Activated T-cell treated with anti-CD3 and anti-CD28 coated beads, Interleukin-2, amount 50 U/mL, for 4 hours (primary cell): ENCODE results near the gene TPM1. TPM values are rescaled to one million over a fixed set of nuclear protein-coding genes. Genes with fewer than 3 reads are reported as not detected.

ENCODE experiments used
- ATAC-seq, 2 donors: fragments of 200-7000 bp; cut with Tn5 transposase; one replicate each; pipeline ENCODE4 v1.10.0; 2021
- DNase-seq: peaks from one replicate; pipeline ENCODE4 v3.0.0-alpha.2; 2020
- H3K27me3 Mint-ChIP-seq: one replicate; pipeline ENCODE4 v1.8.0; 2021; ENCODE audit warnings: low read depth, mixed read lengths
- H3K36me3 Mint-ChIP-seq: one replicate; pipeline ENCODE4 v1.8.0; 2022; ENCODE audit warnings: mixed read lengths; ENCODE audit not compliant: insufficient read depth
- H3K4me1 Mint-ChIP-seq: one replicate; pipeline ENCODE4 v1.8.0; 2021; ENCODE audit warnings: low read depth, mixed read lengths
- H3K4me3 Mint-ChIP-seq: one replicate; pipeline ENCODE4 v1.8.0; 2021; ENCODE audit warnings: mild to moderate bottlenecking, moderate library complexity, mixed read lengths
- H3K9me3 Mint-ChIP-seq: one replicate; pipeline ENCODE4 v1.8.0; 2021; ENCODE audit warnings: mixed read lengths
- total RNA-seq, 3 donors: library from RNA; stranded (reverse); gene quantifications; one replicate each; pipeline ENCODE4 v1.2.1, GENCODE V29; 2021

The TPM1 gene
- total RNA-seq, 3 donors from 2014 or later = 9.5 to 11.4 (median 9.5) TPM

DNA sequence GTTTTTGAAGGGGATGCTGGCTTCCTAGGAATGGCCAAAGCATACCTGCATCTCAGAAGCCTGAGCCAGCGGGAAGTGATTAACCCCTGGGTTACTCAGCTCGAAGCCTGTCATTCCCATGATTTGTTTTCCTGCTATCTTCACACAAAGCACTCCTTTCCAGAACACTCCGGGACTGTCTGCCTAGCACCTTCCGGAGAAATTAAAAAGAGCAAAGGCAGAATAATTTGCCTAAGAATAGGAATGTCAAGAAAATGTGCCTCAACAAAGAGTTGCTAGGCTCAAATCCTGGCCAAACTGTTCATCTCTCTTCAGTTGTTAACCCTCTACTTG lies 34.1 kb downstream of the TPM1 start:
- H3K9me3 Mint-ChIP-seq = no peaks in the 10 kb centered on the region
- H3K4me3 Mint-ChIP-seq = no peak overlapping the region
- H3K36me3 Mint-ChIP-seq = no peaks in the 10 kb centered on the region
- no peak for DNase-seq
- H3K4me1 Mint-ChIP-seq = peaks cover 2% of the 10 kb centered on the region
- no peak for ATAC-seq
- H3K27me3 Mint-ChIP-seq = peaks cover 11% of the 10 kb centered on the region

DNA sequence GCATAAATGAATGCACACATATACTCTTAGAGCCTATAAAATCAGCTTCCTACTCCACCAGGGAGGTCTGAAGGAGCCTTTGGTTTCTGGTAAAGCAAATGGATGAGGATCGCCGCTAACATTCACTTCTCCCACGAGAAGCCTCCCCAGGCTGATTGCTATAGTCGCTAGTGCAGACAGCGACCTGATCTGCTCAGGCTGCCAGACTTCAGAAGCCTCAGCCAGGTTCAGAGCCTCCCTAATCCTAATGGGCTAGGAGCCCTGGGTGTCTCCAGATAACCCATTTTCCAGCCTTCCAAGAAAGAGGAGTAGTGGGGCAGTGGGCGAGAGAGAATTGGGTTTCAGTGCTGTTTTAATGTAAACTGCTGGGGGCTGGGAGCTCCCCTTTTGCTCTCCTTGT lies 35.4 kb downstream of the TPM1 start:
- DNase-seq (no peak), ATAC-seq (no peak)
- Mint-ChIP-seq H3K4me1 (peaks cover 2% of the 10 kb centered on the region), H3K36me3 (no peaks in the 10 kb centered on the region), H3K4me3 (no peak overlapping the region), H3K27me3 (peaks cover 12% of the 10 kb centered on the region), H3K9me3 (no peaks in the 10 kb centered on the region)

DNA sequence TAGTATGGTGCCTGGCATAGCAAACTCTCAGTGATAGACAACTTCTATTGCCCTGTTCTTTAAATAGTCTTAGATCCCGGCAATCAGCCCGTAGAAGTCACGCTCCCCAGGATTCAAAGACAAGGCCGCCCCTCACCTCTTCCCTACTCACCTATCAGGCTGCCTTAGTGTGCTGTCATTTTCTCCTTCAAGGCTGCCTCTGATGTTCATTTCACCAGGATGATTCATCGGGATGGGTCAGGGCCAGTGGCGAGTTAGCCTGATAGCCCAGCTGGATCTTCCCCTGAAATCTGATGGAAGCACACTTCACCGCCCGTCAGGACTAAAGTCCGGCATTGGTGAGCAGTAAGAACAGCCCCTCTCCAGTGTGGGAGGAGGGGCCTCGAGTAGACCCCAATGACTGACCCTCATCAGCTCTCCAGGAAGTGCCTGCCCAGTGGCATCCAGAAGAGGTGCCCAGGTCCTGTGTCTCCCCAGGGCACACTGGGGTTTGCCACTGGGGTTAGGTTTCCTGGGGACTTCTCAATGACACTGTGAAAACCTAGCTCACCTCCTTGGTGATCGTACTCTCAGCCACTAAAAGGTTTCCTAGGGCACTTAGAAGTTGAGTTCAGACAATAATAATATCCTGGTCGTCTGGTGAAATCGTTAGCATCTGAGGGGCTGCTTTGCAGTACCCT lies 37.5 kb downstream of the TPM1 start:
- H3K4me1 Mint-ChIP-seq = peaks cover 2% of the 10 kb centered on the region
- H3K9me3 Mint-ChIP-seq = no peaks in the 10 kb centered on the region
- DNase-seq (no peak), ATAC-seq (no peak)
- no peaks in the 10 kb centered on the region for H3K36me3 Mint-ChIP-seq
- peaks cover 12% of the 10 kb centered on the region for H3K27me3 Mint-ChIP-seq
- no peak overlapping the region for H3K4me3 Mint-ChIP-seq

DNA sequence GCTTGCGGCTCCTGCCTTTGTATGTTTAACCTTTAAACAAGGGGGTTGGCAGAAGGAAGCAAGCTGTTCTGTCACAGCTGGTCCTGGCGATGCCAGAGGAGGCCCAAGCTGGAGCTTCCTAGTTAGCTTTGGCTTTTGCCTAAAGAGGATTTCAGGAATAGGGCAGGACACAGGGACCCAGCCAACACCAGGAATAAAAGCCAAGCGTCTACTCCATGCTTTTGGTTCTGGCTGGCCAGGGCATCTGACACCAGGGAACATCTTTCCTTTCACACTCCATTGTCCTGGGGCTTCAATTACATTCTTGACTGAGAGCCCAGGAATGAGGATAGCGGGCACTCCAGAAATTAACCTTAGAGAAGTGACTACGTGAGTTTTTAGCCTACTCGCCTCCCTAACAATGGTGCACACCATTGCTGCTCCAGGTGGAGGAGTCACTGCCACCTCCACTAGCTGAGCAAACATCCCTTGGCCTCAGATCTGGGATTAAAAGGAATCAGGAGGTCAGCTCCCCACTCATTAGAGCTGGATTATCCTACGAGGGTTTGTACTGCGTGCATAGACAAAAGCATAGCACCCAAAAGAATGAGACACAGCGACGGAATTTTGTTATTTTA lies 38.2 kb downstream of the TPM1 start:
- H3K4me1 Mint-ChIP-seq = no peaks in the 10 kb centered on the region
- ATAC-seq = no peak
- no peaks in the 10 kb centered on the region for H3K36me3 Mint-ChIP-seq
- no peak for DNase-seq
- no peaks in the 10 kb centered on the region for H3K9me3 Mint-ChIP-seq
- H3K4me3 Mint-ChIP-seq = no peak overlapping the region
- H3K27me3 Mint-ChIP-seq = peaks cover 12% of the 10 kb centered on the region

DNA sequence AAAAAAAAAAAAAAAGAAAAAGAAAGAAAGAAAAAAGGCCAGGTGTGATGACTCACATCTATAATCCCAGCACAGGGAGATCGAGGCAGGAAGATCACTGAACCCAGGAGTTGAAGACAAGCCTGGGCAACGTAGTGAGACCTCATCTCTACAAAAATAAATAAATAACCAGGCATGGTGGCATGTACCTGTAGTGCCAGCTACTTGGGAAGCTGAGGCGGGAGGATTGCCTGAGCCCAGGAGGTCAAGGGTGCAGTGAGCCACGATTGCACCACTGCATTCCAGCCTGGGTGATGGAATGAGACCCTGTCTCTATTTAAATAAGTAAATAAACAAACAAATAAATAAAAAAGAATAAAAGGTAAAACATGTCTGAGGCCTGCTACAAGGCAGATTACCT lies 39.8 kb downstream of the TPM1 start:
- Mint-ChIP-seq H3K4me1 (no peaks in the 10 kb centered on the region), H3K4me3 (no peak overlapping the region), H3K9me3 (no peaks in the 10 kb centered on the region), H3K27me3 (peaks cover 12% of the 10 kb centered on the region), H3K36me3 (no peaks in the 10 kb centered on the region)
- no peak for DNase-seq
- no peak for ATAC-seq

DNA sequence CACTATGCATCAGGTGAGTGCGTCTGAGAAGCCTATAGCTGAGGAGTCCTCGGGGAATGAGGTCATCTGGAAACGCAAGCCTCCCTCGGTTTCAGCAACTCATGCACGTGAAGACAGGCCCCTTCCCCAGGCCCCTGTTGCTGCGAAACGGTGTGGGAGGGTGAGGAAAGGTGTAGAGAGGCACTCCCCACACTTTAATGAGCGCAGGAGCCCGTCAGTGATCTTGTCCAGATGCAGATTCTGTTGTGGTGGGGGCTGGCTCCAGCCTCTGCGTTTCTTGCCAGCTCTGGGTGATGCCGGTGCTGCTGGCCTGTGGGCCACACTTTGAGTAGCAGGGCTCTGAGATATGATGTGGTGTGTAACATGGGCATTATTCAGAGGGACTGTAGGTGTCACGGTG lies 40.5 kb downstream of the TPM1 start:
- H3K27me3 Mint-ChIP-seq = peaks cover 9% of the 10 kb centered on the region
- H3K36me3 Mint-ChIP-seq = no peaks in the 10 kb centered on the region
- no peaks in the 10 kb centered on the region for H3K4me1 Mint-ChIP-seq

DNA sequence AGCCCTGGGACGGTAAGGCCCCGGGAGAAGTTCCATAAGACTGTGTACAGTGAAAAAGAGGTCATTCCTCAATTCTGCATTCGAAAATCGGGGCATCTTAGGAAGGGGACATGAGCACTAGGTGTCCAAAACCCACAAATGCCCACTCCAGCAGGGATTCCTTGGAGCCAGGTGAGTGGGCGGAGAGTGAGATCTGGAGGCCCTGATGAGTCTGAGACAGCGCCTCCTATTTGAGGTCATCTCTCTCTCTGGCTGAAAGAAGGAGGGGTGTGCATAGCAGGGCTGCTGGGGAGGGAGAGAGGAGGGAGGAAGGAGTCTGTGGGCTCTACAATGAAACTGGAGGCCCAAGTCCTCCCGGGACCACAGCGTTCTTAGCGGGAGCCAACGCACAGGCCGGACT lies 41.0 kb downstream of the TPM1 start:
- Mint-ChIP-seq H3K36me3 (no peaks in the 10 kb centered on the region), H3K27me3 (peaks cover 9% of the 10 kb centered on the region), H3K4me1 (no peaks in the 10 kb centered on the region), H3K9me3 (no peaks in the 10 kb centered on the region), H3K4me3 (no peak overlapping the region)
- ATAC-seq (no peak), DNase-seq (no peak)

More for the DNA sequence above, 40.5 kb downstream of the TPM1 start:
- no peak for DNase-seq
- ATAC-seq = no peak
- no peaks in the 10 kb centered on the region for H3K9me3 Mint-ChIP-seq
- no peak overlapping the region for H3K4me3 Mint-ChIP-seq

DNA sequence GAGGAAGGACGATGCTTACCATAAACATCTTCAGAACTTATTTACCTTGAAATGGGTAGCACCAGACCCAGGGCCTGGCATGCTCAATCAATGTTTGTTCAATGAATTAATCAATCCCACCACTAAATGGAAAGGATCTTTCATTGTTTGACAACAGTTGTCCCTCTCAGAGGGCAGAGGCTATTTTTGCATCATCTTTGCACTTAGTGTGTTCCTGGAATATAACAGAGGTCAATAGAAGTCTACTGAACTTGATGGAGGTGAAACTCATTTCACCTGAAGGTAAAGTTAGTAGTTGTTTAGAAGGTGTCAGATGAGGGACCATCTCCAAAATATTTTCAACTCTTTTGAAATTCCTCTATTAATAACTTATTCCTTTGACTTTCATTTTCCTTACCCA lies 42.3 kb downstream of the TPM1 start:
- H3K27me3 Mint-ChIP-seq = peaks cover 9% of the 10 kb centered on the region
- DNase-seq (no peak), ATAC-seq (no peak)
- no peak overlapping the region for H3K4me3 Mint-ChIP-seq
- H3K9me3 Mint-ChIP-seq = no peaks in the 10 kb centered on the region
- H3K4me1 Mint-ChIP-seq = no peaks in the 10 kb centered on the region
- H3K36me3 Mint-ChIP-seq = no peaks in the 10 kb centered on the region

DNA sequence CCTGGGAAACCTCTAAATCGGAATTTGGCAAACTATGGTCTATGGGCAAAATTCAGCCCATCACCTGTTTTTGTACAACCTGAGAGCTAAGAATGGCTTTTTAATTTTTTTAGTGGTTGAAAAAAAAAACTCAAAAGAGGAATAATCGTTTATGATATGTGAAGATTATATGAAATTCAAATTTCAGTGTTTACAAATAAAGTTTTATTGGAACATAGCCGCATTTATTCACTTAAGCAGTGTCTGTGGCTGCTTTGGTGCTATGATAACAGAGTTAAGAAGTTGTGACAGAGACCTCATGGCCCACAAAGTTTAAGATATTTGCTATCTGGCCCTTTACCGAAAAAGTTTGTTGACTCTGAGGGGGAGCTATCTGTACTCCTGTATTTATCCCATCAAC lies 42.7 kb downstream of the TPM1 start:
- Mint-ChIP-seq H3K4me1 (no peaks in the 10 kb centered on the region), H3K4me3 (no peak overlapping the region), H3K9me3 (no peaks in the 10 kb centered on the region), H3K36me3 (no peaks in the 10 kb centered on the region), H3K27me3 (peaks cover 9% of the 10 kb centered on the region)
- no peak for DNase-seq
- ATAC-seq = no peak

DNA sequence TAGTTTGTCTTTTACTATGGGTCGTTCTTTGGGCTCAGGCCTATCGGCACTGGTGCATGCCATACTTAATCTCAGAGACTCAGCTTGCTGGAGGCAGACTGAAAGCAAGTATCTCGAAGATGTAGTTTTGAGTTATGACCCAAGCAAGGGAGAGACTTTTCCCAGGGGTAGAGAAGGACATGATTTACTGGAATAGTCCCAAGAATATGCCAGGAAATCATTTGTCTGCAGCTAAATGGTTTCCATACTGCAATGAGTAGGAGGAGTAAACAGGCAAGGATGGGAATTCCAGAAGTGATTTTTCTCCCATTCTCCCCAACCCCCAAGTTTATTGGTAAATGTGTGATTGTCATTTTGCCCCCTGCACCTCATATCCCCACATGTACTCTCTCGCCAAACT lies 43.7 kb downstream of the TPM1 start:
- ATAC-seq = no peak
- Mint-ChIP-seq H3K4me3 (no peak overlapping the region), H3K9me3 (no peaks in the 10 kb centered on the region), H3K27me3 (peaks cover 5% of the 10 kb centered on the region), H3K4me1 (no peaks in the 10 kb centered on the region), H3K36me3 (no peaks in the 10 kb centered on the region)
- DNase-seq = no peak

DNA sequence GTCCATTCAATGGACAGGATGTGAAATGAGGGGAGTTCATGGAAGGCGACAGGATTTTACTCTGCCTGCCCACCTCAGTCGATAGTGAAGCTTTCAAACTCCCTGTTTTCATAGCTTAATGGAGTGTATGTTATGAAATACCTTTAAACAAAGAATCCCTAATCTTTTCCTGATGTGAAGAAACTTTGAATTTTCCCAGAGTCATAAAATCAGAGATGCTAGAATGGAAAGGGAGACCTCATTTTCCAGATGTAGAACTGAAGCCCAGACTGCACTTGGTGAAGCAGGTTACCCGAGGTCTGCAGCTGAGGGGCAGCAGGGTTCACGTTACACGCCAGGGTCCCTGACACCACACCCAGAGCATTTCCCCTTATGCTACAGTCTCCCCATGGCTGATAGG lies 44.4 kb downstream of the TPM1 start:
- Mint-ChIP-seq H3K4me3 (no peak overlapping the region), H3K27me3 (no peaks in the 10 kb centered on the region), H3K9me3 (no peaks in the 10 kb centered on the region), H3K36me3 (no peaks in the 10 kb centered on the region), H3K4me1 (no peaks in the 10 kb centered on the region)
- DNase-seq (no peak), ATAC-seq (no peak)

DNA sequence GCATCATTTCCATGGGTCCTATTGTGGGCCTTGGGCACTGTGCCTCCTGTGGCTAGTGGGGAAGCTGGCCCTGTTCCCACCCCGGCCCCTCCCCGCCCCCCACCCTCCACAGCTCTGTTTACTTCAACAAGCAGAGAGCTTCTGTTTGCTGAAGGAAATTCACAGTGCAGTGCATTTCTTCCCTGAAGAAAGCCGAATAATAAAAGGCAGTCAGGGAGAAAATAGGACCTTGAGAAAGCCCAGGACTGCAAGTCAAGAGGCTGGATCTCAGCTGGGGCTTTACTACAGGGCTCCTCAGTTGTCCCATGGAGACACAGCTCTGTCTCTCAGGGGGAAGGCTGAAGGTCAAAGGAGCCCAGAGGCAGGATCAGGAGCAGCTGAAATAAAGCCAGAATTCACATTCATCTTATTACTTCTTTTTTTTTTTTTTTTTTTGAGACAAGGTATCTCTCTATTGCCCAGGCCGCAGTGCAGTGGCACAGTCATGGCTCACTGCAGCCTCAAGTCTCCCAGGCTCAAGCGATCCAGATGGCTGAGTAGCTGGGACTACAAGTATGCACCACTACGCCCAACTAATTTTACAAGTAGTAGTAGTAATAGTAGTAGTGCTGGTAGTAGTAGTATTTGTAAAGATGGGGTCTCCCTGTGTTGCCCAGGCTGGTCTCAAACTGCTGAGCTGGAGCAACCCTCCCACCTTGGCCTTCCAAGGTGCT lies 46.1 kb downstream of the TPM1 start:
- H3K4me3 Mint-ChIP-seq = no peak overlapping the region
- no peaks in the 10 kb centered on the region for H3K4me1 Mint-ChIP-seq
- H3K27me3 Mint-ChIP-seq = no peaks in the 10 kb centered on the region
- no peak for ATAC-seq
- H3K9me3 Mint-ChIP-seq = no peaks in the 10 kb centered on the region
- H3K36me3 Mint-ChIP-seq = no peaks in the 10 kb centered on the region
- DNase-seq = no peak

DNA sequence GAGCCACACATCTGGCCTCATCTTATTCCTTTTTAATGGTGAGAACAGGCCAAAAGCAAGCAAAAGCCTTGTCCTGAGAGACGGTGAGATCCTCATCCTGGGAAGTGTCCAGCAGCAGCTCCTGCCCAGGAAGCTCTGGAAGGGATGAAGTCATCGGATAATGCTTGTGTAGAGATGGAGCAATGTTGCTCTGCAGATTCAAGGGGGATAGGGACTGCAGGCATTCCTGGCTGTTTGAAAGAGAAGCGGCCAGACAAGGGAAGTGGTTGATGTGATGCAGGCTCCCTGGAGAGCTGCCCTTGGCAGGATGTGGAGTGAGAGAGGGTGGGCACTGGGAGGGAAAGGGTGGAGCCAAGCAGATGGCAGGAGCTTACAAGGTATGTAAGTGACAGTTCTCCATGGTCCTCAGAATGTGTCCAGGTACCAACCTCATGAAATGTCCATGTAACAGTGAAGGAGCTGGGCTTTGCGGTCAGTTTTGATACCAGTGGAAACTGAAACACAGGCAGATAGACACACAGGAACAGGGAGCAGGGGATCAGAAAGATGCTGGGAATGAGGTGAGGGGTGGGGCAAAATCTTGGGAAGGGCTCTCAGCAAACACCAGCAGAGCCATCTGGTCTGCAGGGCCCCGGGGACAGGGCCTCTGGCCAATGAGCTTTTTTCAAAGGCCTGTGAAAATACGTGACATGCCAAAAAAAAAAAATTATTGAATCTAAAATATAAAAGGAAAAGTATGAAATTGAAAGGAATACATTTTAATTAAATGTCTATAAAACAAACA lies 46.9 kb downstream of the TPM1 start:
- DNase-seq (no peak), ATAC-seq (no peak)
- H3K36me3 Mint-ChIP-seq = no peaks in the 10 kb centered on the region
- H3K4me1 Mint-ChIP-seq = no peaks in the 10 kb centered on the region
- H3K4me3 Mint-ChIP-seq = no peak overlapping the region
- no peaks in the 10 kb centered on the region for H3K9me3 Mint-ChIP-seq
- H3K27me3 Mint-ChIP-seq = no peaks in the 10 kb centered on the region

DNA sequence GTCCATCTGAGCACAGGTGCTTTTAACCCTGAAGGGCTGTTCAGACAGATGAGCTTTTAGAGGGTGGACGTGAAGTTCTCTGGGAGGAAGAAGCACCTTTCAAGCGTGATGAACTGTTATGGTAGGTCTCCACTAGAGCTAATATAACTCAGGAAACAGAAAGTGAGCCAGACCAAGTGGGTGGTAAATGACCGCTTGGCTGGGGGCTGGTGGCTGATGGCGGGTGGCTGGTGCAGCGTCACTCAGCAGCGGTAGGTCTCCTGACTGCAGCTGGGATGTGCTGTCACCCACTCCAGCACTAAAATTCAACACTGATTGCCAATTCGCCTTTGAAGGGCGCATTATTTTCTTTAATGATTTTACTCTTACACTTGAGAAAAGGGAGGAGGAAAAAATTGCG lies 47.9 kb downstream of the TPM1 start:
- no peak for ATAC-seq
- no peaks in the 10 kb centered on the region for H3K4me1 Mint-ChIP-seq
- H3K36me3 Mint-ChIP-seq = no peaks in the 10 kb centered on the region
- no peaks in the 10 kb centered on the region for H3K27me3 Mint-ChIP-seq
- H3K9me3 Mint-ChIP-seq = no peaks in the 10 kb centered on the region
- no peak for DNase-seq
- H3K4me3 Mint-ChIP-seq = no peak overlapping the region
